ENCODE results near the gene MYB.

GRCh38 chr6:135186255-135186654 lies 5.1 kb downstream of the MYB start:
- no peak for TF ChIP-seq CTCF (IDR thresholded peaks at IDR 0.05; ENCODE audit: poor library complexity)
- TF ChIP-seq EZH2 (IDR thresholded peaks at IDR 0.05; ENCODE audit: borderline replicate concordance) = no peak

All from hepatocyte (in vitro differentiated cells).